ENCODE data around the gene SCN5A. TPM values are rescaled to one million over a fixed set of nuclear protein-coding genes. Genes with fewer than 3 reads are reported as not detected.

The SCN5A gene
- total RNA-seq, 1 experiment from 2014 or later: 0.16 TPM

- no peaks in the 10 kb centered on the region for H3K9me3 ChIP-seq
- BruUV-seq (replicated peaks): no TSS peak
- ChIA-PET POLR2A (no interaction called here), CTCF (no interaction called here)
- Mint-ChIP-seq H3K27ac (ENCODE audit: unreplicated experiment) (no peak overlapping the region), H3K36me3 (ENCODE audit: insufficient read depth, unreplicated experiment) (no peaks in the 10 kb centered on the region), H3K27me3 (ENCODE audit: insufficient read depth, unreplicated experiment) (peaks cover 3% of the 10 kb centered on the region), H3K4me3 (ENCODE audit: unreplicated experiment) (no peak overlapping the region), H3K9me3 (ENCODE audit: unreplicated experiment) (no peaks in the 10 kb centered on the region), H3K4me1 (ENCODE audit: low read depth, unreplicated experiment) (no peaks in the 10 kb centered on the region)
- H3K27me3 ChIP-seq (replicated peaks; ENCODE audit: control insufficient read depth, insufficient read depth, low read length): no peaks in the 10 kb centered on the region
- no peak for DNase-seq
- TF ChIP-seq CTCF (IDR thresholded peaks at IDR 0.05; ENCODE audit: insufficient read depth in 1 of 2, low read depth in 1 of 2, low read length in 1 of 2, severe bottlenecking in 1 of 2, unreplicated experiment in 1 of 2): no peak
- intact Hi-C loops (cut with micrococcal nuclease; ENCODE audit: unreplicated experiment): no loop called here
- no peak overlapping the region for H3K4me3 ChIP-seq (ENCODE audit: low read depth, low read length)
- H3K36me3 ChIP-seq (ENCODE audit: control insufficient read depth, insufficient read depth, low read length): no peaks in the 10 kb centered on the region
- H3K4me1 ChIP-seq: no peaks in the 10 kb centered on the region
Measured at GRCh38 chr3:38689346-38689745, 39.9 kb upstream of the SCN5A start.

GRCh38 chr3:38687321-38687720 lies 37.8 kb upstream of the SCN5A start:
- Mint-ChIP-seq H3K9me3 (ENCODE audit: unreplicated experiment) (no peaks in the 10 kb centered on the region), H3K4me1 (ENCODE audit: low read depth, unreplicated experiment) (no peaks in the 10 kb centered on the region), H3K27me3 (ENCODE audit: insufficient read depth, unreplicated experiment) (peaks cover 7% of the 10 kb centered on the region), H3K4me3 (ENCODE audit: unreplicated experiment) (no peak overlapping the region), H3K27ac (ENCODE audit: unreplicated experiment) (no peak overlapping the region), H3K36me3 (ENCODE audit: insufficient read depth, unreplicated experiment) (no peaks in the 10 kb centered on the region)
- H3K9me3 ChIP-seq: no peaks in the 10 kb centered on the region
- no peak overlapping the region for H3K4me3 ChIP-seq (ENCODE audit: low read depth, low read length)
- DNase-seq: no peak
- BruUV-seq (replicated peaks): no TSS peak
- H3K4me1 ChIP-seq: no peaks in the 10 kb centered on the region
- intact Hi-C loops (cut with micrococcal nuclease; ENCODE audit: unreplicated experiment): no loop called here
- no peaks in the 10 kb centered on the region for H3K36me3 ChIP-seq (ENCODE audit: control insufficient read depth, insufficient read depth, low read length)
- no peaks in the 10 kb centered on the region for H3K27me3 ChIP-seq (replicated peaks; ENCODE audit: control insufficient read depth, insufficient read depth, low read length)
- no peak for TF ChIP-seq CTCF (IDR thresholded peaks at IDR 0.05; ENCODE audit: insufficient read depth in 1 of 2, low read depth in 1 of 2, low read length in 1 of 2, severe bottlenecking in 1 of 2, unreplicated experiment in 1 of 2)
- CTCF ChIA-PET: no interaction called here
- POLR2A ChIA-PET: no interaction called here

GRCh38 chr3:38684546-38684945 lies 35.1 kb upstream of the SCN5A start:
- no peak overlapping the region for H3K27ac Mint-ChIP-seq (ENCODE audit: unreplicated experiment)
- DNase-seq: no peak
- intact Hi-C loops (cut with micrococcal nuclease; ENCODE audit: unreplicated experiment): no loop called here
- H3K4me3 ChIP-seq (ENCODE audit: low read depth, low read length): no peak overlapping the region
- no peaks in the 10 kb centered on the region; the same call in 1 of the 2 replicates for H3K27me3 ChIP-seq (replicated peaks; ENCODE audit: control insufficient read depth, insufficient read depth, low read length)
- H3K4me1 Mint-ChIP-seq (ENCODE audit: low read depth, unreplicated experiment): no peaks in the 10 kb centered on the region
- POLR2A ChIA-PET: no interaction called here
- H3K36me3 Mint-ChIP-seq (ENCODE audit: insufficient read depth, unreplicated experiment): no peaks in the 10 kb centered on the region
- no peaks in the 10 kb centered on the region for H3K9me3 ChIP-seq
- BruUV-seq (replicated peaks): no TSS peak
- TF ChIP-seq CTCF (IDR thresholded peaks at IDR 0.05; ENCODE audit: insufficient read depth in 1 of 2, low read depth in 1 of 2, low read length in 1 of 2, severe bottlenecking in 1 of 2, unreplicated experiment in 1 of 2): no peak
- H3K4me3 Mint-ChIP-seq (ENCODE audit: unreplicated experiment): no peak overlapping the region
- peaks cover 19% of the 10 kb centered on the region for H3K27me3 Mint-ChIP-seq (ENCODE audit: insufficient read depth, unreplicated experiment)
- no peaks in the 10 kb centered on the region for H3K9me3 Mint-ChIP-seq (ENCODE audit: unreplicated experiment)
- no peaks in the 10 kb centered on the region for H3K36me3 ChIP-seq (ENCODE audit: control insufficient read depth, insufficient read depth, low read length)
- no peaks in the 10 kb centered on the region for H3K4me1 ChIP-seq
- CTCF ChIA-PET: no interaction called here
